ENCODE results near the gene ABCB4.

GRCh38 chr7:87510411-87510875, 35.0 kb upstream of the ABCB4 start:
- TF ChIP-seq CTCF (conservative IDR thresholded peaks at IDR 0.05; ENCODE audit: low read length) (no peak), EZH2phosphoT487 (IDR thresholded peaks at IDR 0.05; ENCODE audit: borderline replicate concordance, low read depth, low read length) (no peak)
